Measurements from ENCODE around the gene ADGRD1.

The ADGRD1 gene

DNA sequence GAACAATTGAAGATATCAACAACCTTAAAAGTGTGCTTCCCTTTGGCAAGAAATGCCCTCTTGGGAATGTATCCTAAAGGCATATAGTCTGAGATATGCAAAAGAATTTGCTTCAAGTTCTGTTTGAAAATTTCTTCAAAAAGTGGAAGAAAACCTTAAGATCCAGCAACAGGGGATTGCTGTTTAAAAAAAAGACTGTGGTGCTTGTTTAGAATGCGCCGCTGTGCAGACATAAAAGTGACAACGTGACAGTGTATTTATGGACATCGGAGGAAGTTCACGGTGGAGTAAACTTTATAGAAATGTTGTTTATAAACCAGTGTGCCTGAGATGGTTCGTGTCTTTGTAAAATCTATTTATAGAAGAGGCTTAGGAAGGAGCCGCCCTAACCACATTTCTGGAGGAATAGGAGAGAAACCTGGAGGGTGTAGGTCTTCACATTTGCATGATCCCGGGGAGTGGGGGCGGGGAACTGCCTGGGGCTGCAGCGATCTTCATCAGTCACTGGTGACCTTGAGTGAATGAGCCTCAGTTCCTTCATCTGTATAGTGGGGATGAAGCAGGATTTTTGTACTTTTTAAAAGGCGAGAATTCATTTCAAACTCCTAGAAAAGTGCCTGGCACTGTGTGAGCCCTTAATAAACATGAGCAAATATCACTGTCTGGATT lies 27.5 kb downstream of the ADGRD1 start:
- TF ChIP-seq CTCF (IDR thresholded peaks at IDR 0.05; ENCODE audit: low read depth, low read length), result no peak
- no peak overlapping the region for H3K4me3 ChIP-seq (replicated peaks in 1 of 2; ENCODE audit: low read depth in 2 of 2, low read length in 2 of 2)
- DNase-seq (ENCODE audit: low read depth in 2 of 2), result no peak

DNA sequence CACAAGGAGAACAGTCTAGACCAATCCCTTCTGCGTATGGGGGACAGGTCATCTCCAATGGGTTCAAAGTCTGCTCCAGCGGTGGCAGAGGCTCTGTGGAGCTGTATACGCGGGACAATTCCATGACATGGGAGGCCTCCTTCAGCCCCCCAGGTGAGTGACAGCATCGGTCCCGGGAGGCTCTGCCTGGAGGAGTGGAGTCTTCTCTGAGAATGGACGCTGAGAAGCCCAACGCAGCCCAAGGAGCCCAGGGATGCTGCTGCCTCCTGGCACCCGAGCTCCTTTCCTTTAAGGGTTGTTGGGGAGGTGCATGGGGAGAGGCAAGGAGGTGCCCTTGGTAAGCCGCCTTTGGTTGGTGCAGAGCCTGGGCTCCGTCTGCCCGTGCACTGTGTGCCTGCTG lies 28.2 kb downstream of the ADGRD1 start:
- no peak for TF ChIP-seq CTCF (IDR thresholded peaks at IDR 0.05; ENCODE audit: low read depth, low read length)
- DNase-seq (ENCODE audit: low read depth in 2 of 2), result no peak
- H3K4me3 ChIP-seq (replicated peaks in 1 of 2; ENCODE audit: low read depth in 2 of 2, low read length in 2 of 2), result no peak overlapping the region

DNA sequence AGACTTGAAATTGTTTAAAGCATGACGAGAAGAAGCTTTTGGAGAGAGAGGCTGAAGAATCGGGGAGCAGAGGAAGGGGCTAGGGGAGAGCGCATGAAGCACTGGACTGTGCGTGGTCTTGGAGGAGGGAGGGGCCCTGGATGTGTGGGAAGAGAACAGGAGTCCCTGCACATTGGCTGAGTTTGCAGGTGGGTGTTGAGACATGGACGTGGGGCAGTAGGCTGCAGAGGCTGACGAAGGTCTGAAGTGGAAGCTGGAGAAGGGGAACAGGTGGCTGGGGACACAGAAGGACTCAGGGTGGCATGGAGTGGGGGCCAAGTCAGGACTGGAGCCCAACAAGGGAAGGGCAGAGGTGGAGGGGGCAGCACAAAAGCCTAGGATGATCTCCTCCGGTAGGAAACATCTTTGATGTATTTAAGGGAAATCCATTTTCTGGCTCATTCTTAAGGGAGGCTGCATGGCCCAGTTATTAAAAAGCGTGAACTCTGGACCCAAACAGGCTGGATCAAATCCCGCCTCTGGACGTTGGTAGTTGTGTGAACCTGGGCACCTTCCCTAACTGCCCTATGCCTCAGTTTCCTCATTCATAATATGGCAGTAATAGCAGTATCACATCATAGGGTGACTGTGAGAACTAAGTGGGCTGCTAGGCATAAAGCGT lies 29.0 kb downstream of the ADGRD1 start:
- TF ChIP-seq CTCF (IDR thresholded peaks at IDR 0.05; ENCODE audit: low read depth, low read length), result no peak
- no peak overlapping the region for H3K4me3 ChIP-seq (replicated peaks in 1 of 2; ENCODE audit: low read depth in 2 of 2, low read length in 2 of 2)
- no peak for DNase-seq (ENCODE audit: low read depth in 2 of 2)

- no peak for TF ChIP-seq CTCF (IDR thresholded peaks at IDR 0.05; ENCODE audit: low read depth, low read length)
- DNase-seq (ENCODE audit: low read depth in 2 of 2), result no peak
These were observed 29.8 kb downstream of the ADGRD1 start for GRCh38 chr12:130983328-130984017.

GRCh38 chr12:130984183-130985058 lies 30.7 kb downstream of the ADGRD1 start:
- H3K4me3 ChIP-seq (replicated peaks in 1 of 2; ENCODE audit: low read depth in 2 of 2, low read length in 2 of 2), result no peak overlapping the region
- TF ChIP-seq CTCF (IDR thresholded peaks at IDR 0.05; ENCODE audit: low read depth, low read length), result no peak
- no peak for DNase-seq (ENCODE audit: low read depth in 2 of 2)

More at GRCh38 chr12:130983328-130984017, 29.8 kb downstream of the ADGRD1 start:
- H3K4me3 ChIP-seq (replicated peaks in 1 of 2; ENCODE audit: low read depth in 2 of 2, low read length in 2 of 2), result no peak overlapping the region

DNA sequence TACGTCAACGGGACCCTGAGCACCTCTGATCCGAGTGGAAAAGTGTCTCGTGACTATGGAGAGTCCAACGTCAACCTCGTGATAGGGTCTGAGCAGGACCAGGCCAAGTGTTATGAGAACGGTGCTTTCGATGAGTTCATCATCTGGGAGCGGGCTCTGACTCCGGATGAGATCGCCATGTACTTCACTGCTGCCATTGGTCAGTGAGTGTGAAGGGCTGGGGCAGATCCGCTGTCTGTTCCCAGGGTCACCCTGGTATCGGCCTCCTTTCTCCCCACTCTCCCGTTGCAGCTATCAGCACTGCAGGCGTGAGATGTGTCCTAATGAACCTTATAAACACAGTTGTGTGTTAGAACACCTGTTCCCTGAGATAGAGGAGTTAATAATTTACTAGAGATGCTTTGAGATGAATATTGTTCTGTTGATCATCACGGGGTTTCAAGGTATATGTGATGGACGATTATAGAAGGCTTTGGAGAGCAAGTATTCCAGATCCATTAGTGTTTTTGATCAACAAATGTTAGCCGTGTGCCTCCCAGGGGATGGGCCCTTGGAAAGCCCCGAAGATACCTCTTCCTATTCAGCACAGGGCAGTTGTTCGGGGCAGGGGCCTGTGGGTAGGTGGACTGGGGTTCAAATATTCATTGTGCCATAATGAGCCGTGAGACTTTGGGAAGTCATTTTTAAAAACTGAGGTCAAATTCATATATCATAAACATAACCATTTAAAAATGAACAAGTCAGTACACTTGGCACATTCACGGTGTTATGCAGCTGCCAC lies 33.6 kb downstream of the ADGRD1 start:
- no peak overlapping the region for H3K4me3 ChIP-seq (replicated peaks in 1 of 2; ENCODE audit: low read depth in 2 of 2, low read length in 2 of 2)
- no peak for TF ChIP-seq CTCF (IDR thresholded peaks at IDR 0.05; ENCODE audit: low read depth, low read length)
- DNase-seq (ENCODE audit: low read depth in 2 of 2), result no peak

Measured in cardiac fibroblast (primary cell).